ENCODE results near the gene VPS37C. TPM values are rescaled to one million over a fixed set of nuclear protein-coding genes. Genes with fewer than 3 reads are reported as not detected.
A peak's percentile ranks its signal among the peaks of the same experiment; 100 is the strongest.

The VPS37C gene
- total and polyA plus RNA-seq, 10 of the 15 experiments (the other 5 are each of a cell fraction or from before 2014, with no cell fraction given): 0.39 to 16.5 (median 7.8) TPM

DNA sequence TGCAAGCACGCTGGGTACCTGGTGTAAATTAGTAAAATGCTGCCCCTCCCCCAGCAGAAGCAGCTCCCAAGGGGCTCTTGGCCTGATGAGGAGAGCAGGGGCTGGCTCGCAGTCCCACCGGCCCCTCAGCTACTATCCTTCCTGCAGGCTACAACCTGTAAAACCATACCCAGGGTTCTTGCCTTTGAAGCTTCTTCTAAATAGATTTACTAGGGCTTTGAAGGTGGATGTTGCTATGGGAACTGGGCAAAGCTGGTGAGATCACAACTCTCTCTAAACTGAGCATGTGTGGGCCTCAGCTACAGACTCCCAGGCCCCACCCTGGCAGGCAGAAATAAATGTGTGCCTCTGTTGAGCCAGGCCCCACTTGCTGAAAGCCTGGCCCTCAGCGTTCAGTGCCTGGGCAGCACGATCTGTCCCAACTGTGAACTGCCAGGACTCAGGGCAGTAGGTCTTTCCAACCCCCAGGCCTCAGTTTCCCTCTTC lies 40.5 kb downstream of the VPS37C start:
- FAIRE-seq (no peak), DNase-seq (ENCODE audit: low read depth, low spot score) (no peak), ATAC-seq (peak; percentile 52)
- no peaks in the 10 kb centered on the region for H3K27me3 ChIP-seq (replicated peaks in 1 of 2; ENCODE audit: control insufficient read depth in 2 of 2, insufficient read depth in 2 of 2, low read length in 1 of 2)
- H3K79me2 ChIP-seq (ENCODE audit: control insufficient read depth, insufficient read depth, low read length): no peaks in the 10 kb centered on the region
- no peaks in the 10 kb centered on the region for H3K4me1 ChIP-seq (ENCODE audit: control insufficient read depth, insufficient read depth, low read length)
- no peak overlapping the region for H3K27ac ChIP-seq (ENCODE audit: control insufficient read depth, insufficient read depth)
- no peaks in the 10 kb centered on the region for H4K20me1 ChIP-seq (ENCODE audit: control insufficient read depth, insufficient read depth)
- H3K9me3 ChIP-seq (replicated peaks; ENCODE audit: control insufficient read depth, insufficient read depth, low read length): no peaks in the 10 kb centered on the region
- no TSS peak for BruUV-seq (replicated peaks)
- no peak overlapping the region for H3K4me2 ChIP-seq (ENCODE audit: control insufficient read depth, insufficient read depth)
- 74% methylated on average over 5 of the region's 5 CpGs for WGBS (ENCODE audit: insufficient coverage, insufficient replicate concordance, low lambda C conversion rate, missing lambda C conversion rate)
- SMC1A ChIA-PET (ENCODE audit: uncharacterized antibody, unreplicated experiment): interaction anchor here (1.2 kb wide), 1 partner anchor 8 kb away, joined by 3 read pairs; no protein-coding TSS in a partner anchor
- H3K4me3 ChIP-seq: no peak overlapping the region
- CTCF ChIA-PET: interaction anchor here (0.9 to 2.5 kb wide), 3 partner anchors 8 to 289 kb away, joined by 3 to 11 read pairs (median 4); no protein-coding TSS in a partner anchor
- in situ Hi-C loops (cut with MboI): no loop called here
- intact Hi-C loops (cut with micrococcal nuclease; ENCODE audit: unreplicated experiment): no loop called here
- H3K9ac ChIP-seq (ENCODE audit: control insufficient read depth, insufficient read depth, low read length): no peak overlapping the region
- no peak overlapping the region for H2AFZ ChIP-seq (ENCODE audit: control insufficient read depth, low read depth, low read length)
- POLR2A ChIA-PET: no interaction called here
- H3K36me3 ChIP-seq (ENCODE audit: control insufficient read depth in 2 of 2, insufficient read depth in 2 of 2, low read length in 1 of 2): no peaks in the 10 kb centered on the region
- RAD21 ChIA-PET (ENCODE audit: unreplicated experiment): interaction anchor here (1.0 kb wide), 1 partner anchor 80 kb away, joined by 3 read pairs; no protein-coding TSS in a partner anchor
- TF ChIP-seq, protein P1, sequence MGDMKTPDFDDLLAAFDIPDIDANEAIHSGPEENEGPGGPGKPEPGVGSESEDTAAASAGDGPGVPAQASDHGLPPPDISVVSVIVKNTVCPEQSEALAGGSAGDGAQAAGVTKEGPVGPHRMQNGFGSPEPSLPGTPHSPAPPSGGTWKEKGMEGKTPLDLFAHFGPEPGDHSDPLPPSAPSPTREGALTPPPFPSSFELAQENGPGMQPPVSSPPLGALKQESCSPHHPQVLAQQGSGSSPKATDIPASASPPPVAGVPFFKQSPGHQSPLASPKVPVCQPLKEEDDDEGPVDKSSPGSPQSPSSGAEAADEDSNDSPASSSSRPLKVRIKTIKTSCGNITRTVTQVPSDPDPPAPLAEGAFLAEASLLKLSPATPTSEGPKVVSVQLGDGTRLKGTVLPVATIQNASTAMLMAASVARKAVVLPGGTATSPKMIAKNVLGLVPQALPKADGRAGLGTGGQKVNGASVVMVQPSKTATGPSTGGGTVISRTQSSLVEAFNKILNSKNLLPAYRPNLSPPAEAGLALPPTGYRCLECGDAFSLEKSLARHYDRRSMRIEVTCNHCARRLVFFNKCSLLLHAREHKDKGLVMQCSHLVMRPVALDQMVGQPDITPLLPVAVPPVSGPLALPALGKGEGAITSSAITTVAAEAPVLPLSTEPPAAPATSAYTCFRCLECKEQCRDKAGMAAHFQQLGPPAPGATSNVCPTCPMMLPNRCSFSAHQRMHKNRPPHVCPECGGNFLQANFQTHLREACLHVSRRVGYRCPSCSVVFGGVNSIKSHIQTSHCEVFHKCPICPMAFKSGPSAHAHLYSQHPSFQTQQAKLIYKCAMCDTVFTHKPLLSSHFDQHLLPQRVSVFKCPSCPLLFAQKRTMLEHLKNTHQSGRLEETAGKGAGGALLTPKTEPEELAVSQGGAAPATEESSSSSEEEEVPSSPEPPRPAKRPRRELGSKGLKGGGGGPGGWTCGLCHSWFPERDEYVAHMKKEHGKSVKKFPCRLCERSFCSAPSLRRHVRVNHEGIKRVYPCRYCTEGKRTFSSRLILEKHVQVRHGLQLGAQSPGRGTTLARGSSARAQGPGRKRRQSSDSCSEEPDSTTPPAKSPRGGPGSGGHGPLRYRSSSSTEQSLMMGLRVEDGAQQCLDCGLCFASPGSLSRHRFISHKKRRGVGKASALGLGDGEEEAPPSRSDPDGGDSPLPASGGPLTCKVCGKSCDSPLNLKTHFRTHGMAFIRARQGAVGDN (IDR thresholded peaks at IDR 0.05): no peak
- TF ChIP-seq JUND (IDR thresholded peaks at IDR 0.05; ENCODE audit: low read depth, low read length) (no peak), SMAD1 (IDR thresholded peaks at IDR 0.05; ENCODE audit: low read depth, partially characterized antibody) (no peak), SIN3A (IDR thresholded peaks at IDR 0.05; ENCODE audit: low read depth, low read length) (no peak), NRF1 (conservative IDR thresholded peaks at IDR 0.05; ENCODE audit: low read depth, low read length) (no peak), RELA (IDR thresholded peaks at IDR 0.05; ENCODE audit: borderline replicate concordance, partially characterized antibody) (no peak), KAT2A (conservative IDR thresholded peaks at IDR 0.05; ENCODE audit: control insufficient read depth, low read depth, low read length) (no peak), SUZ12 (IDR thresholded peaks at IDR 0.05; ENCODE audit: unreplicated experiment) (no peak), MEF2B (IDR thresholded peaks at IDR 0.05; ENCODE audit: partially characterized antibody, poor library complexity, severe bottlenecking) (no peak), SREBF1 (IDR thresholded peaks at IDR 0.05; ENCODE audit: low read length) (no peak), RAD21 (IDR thresholded peaks at IDR 0.05; ENCODE audit: insufficient read depth, low read depth, low read length) (no peak), NFYA (IDR thresholded peaks at IDR 0.05; ENCODE audit: borderline replicate concordance, low read depth, low read length) (no peak)
- TF ChIP-seq, protein P2, sequence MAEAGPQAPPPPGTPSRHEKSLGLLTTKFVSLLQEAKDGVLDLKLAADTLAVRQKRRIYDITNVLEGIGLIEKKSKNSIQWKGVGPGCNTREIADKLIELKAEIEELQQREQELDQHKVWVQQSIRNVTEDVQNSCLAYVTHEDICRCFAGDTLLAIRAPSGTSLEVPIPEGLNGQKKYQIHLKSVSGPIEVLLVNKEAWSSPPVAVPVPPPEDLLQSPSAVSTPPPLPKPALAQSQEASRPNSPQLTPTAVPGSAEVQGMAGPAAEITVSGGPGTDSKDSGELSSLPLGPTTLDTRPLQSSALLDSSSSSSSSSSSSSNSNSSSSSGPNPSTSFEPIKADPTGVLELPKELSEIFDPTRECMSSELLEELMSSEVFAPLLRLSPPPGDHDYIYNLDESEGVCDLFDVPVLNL (IDR thresholded peaks at IDR 0.05; ENCODE audit: low read depth, low read length): no peak
- TF ChIP-seq, protein P3, sequence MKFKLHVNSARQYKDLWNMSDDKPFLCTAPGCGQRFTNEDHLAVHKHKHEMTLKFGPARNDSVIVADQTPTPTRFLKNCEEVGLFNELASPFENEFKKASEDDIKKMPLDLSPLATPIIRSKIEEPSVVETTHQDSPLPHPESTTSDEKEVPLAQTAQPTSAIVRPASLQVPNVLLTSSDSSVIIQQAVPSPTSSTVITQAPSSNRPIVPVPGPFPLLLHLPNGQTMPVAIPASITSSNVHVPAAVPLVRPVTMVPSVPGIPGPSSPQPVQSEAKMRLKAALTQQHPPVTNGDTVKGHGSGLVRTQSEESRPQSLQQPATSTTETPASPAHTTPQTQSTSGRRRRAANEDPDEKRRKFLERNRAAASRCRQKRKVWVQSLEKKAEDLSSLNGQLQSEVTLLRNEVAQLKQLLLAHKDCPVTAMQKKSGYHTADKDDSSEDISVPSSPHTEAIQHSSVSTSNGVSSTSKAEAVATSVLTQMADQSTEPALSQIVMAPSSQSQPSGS (IDR thresholded peaks at IDR 0.05; ENCODE audit: low read length): no peak
- TF ChIP-seq, protein P4, sequence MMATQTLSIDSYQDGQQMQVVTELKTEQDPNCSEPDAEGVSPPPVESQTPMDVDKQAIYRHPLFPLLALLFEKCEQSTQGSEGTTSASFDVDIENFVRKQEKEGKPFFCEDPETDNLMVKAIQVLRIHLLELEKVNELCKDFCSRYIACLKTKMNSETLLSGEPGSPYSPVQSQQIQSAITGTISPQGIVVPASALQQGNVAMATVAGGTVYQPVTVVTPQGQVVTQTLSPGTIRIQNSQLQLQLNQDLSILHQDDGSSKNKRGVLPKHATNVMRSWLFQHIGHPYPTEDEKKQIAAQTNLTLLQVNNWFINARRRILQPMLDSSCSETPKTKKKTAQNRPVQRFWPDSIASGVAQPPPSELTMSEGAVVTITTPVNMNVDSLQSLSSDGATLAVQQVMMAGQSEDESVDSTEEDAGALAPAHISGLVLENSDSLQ (IDR thresholded peaks at IDR 0.05): no peak

Data from GM12878 (cell line).